Suprapubic skin (tissue), 4 donors: ENCODE measurements around the gene ZG16. TPM values are rescaled to one million over a fixed set of nuclear protein-coding genes. Genes with fewer than 3 reads are reported as not detected.
A peak's percentile ranks its signal among the peaks of the same experiment; 100 is the strongest.

ENCODE experiments used
- DNase-seq, 2 donors: peaks; one replicate each; pipeline ENCODE4 v3.0.0-alpha.2; 2019; ENCODE audit warnings: low spot score in 2 of 2
- H3K27ac ChIP-seq: fragments of 200-600 bp; sonication (generic); one replicate; pipeline ENCODE4 v1.5.1; 2019
- H3K27me3 ChIP-seq: fragments of 200-600 bp; sonication (generic); one replicate; pipeline ENCODE4 v1.5.1; 2019
- H3K36me3 ChIP-seq: fragments of 200-600 bp; sonication (generic); one replicate; pipeline ENCODE4 v1.5.1; 2019
- H3K4me1 ChIP-seq: fragments of 200-600 bp; sonication (generic); one replicate; pipeline ENCODE4 v1.5.1; 2019
- H3K4me3 ChIP-seq: fragments of 200-600 bp; sonication (generic); one replicate; pipeline ENCODE4 v1.5.1; 2019; ENCODE audit warnings: mild to moderate bottlenecking
- H3K9me3 ChIP-seq: fragments of 200-600 bp; sonication (generic); one replicate; pipeline ENCODE4 v1.5.1; 2019
- CTCF ChIP-seq, 2 donors: fragments of 200-600 bp in 1 of 2; fragments of 450-650 bp in 1 of 2; sonication (generic) in 1 of 2; IDR thresholded peaks; one replicate each; pipeline ENCODE4 v1.5.1; 2016 to 2019; ENCODE audit warnings: antibody characterized with exemption in 2 of 2, mild to moderate bottlenecking in 1 of 2, moderate library complexity in 1 of 2
- EP300 ChIP-seq: sonication (generic); formaldehyde crosslinking; IDR thresholded peaks from one replicate; pipeline ENCODE4 v1.6.1; 2017; ENCODE audit warnings: antibody characterized with exemption
- POLR2A ChIP-seq, 2 donors: fragments of 450-650 bp; IDR thresholded peaks; one replicate each; pipeline ENCODE4 v1.6.1; 2017; ENCODE audit warnings: antibody characterized with exemption in 2 of 2, mild to moderate bottlenecking in 2 of 2, moderate library complexity in 2 of 2
- POLR2AphosphoS5 ChIP-seq, 3 donors: sonication (generic); formaldehyde crosslinking; IDR thresholded peaks; one replicate each; pipeline ENCODE4 v1.6.1; 2017; ENCODE audit warnings: antibody characterized with exemption in 3 of 3
- WGBS: methylation state at CpG from one replicate; pipeline ENCODE4 v1.1.5; 2018; 5-methylcytosine and 5-hydroxymethylcytosine counted together
- total RNA-seq, 4 donors: library from RNA; depleted of rRNA; stranded (reverse); fragments of >200 nt; gene quantifications; one replicate each; pipeline ENCODE4 v1.1.0, GENCODE V29; 2016

The ZG16 gene
- total RNA-seq, 4 donors from 2014 or later: 0.89 TPM; not detected in 3

- Histone ChIP-seq H3K9me3 (no peaks in the 10 kb centered on the region), H3K4me3 (peak overlapping the region; percentile 89), H3K36me3 (peaks cover 12% of the 10 kb centered on the region), H3K27ac (peak overlapping the region; percentile 93), H3K27me3 (no peaks in the 10 kb centered on the region), H3K4me1 (peaks cover 67% of the 10 kb centered on the region)
- WGBS: under 1% methylated on average over 22 of the region's 69 CpGs
- TF ChIP-seq CTCF (IDR thresholded peaks at IDR 0.05) (peak in 1 of 2 donors; percentile 51), EP300 (no peak), POLR2A (IDR thresholded peaks at IDR 0.05) (peak in 1 of 2 donors; percentile 14), POLR2AphosphoS5 (IDR thresholded peaks at IDR 0.05) (peak in 2 of 3 donors; percentile 68 to 88)
- DNase-seq: peak; percentile 92 to 94
These were observed 29.6 kb downstream of the ZG16 start for GRCh38 chr16:29807426-29808218.

- H3K36me3 ChIP-seq: peaks cover 12% of the 10 kb centered on the region
- peak overlapping the region; percentile 93 for H3K27ac ChIP-seq
- no peak for DNase-seq
- TF ChIP-seq POLR2AphosphoS5 (IDR thresholded peaks at IDR 0.05): no peak
- TF ChIP-seq CTCF (IDR thresholded peaks at IDR 0.05): no peak
- peaks cover 74% of the 10 kb centered on the region for H3K4me1 ChIP-seq
- H3K4me3 ChIP-seq: peak overlapping the region; percentile 89
- WGBS: 37% methylated on average over 22 of the region's 25 CpGs
- no peaks in the 10 kb centered on the region for H3K9me3 ChIP-seq
- no peaks in the 10 kb centered on the region for H3K27me3 ChIP-seq
These were observed 30.3 kb downstream of the ZG16 start for GRCh38 chr16:29808219-29808900.

GRCh38 chr16:29809031-29809747, 31.1 kb downstream of the ZG16 start:
- no peaks in the 10 kb centered on the region for H3K27me3 ChIP-seq
- TF ChIP-seq POLR2A (IDR thresholded peaks at IDR 0.05): no peak
- TF ChIP-seq CTCF (IDR thresholded peaks at IDR 0.05): no peak
- no peak for TF ChIP-seq POLR2AphosphoS5 (IDR thresholded peaks at IDR 0.05)
- no peak for TF ChIP-seq EP300
- H3K36me3 ChIP-seq: peaks cover 12% of the 10 kb centered on the region
- peaks cover 76% of the 10 kb centered on the region for H3K4me1 ChIP-seq
- H3K27ac ChIP-seq: peak overlapping the region; percentile 93
- peak in 1 of 2 donors; percentile 74 for DNase-seq
- 77% methylated on average over 20 of the region's 31 CpGs for WGBS
- no peaks in the 10 kb centered on the region for H3K9me3 ChIP-seq
- peak overlapping the region; percentile 89 for H3K4me3 ChIP-seq

GRCh38 chr16:29809850-29810698, 32.0 kb downstream of the ZG16 start:
- Histone ChIP-seq H3K36me3 (peaks cover 12% of the 10 kb centered on the region), H3K9me3 (no peaks in the 10 kb centered on the region), H3K27me3 (no peaks in the 10 kb centered on the region), H3K27ac (peak overlapping the region; percentile 73), H3K4me1 (peaks cover 76% of the 10 kb centered on the region), H3K4me3 (peak overlapping the region; percentile 10)
- WGBS: 50% methylated on average over 23 of the region's 23 CpGs
- no peak for DNase-seq
- TF ChIP-seq POLR2AphosphoS5 (IDR thresholded peaks at IDR 0.05): no peak
- no peak for TF ChIP-seq CTCF (IDR thresholded peaks at IDR 0.05)
